Measurements from ENCODE around the gene KLHL8. TPM values are rescaled to one million over a fixed set of nuclear protein-coding genes. Genes with fewer than 3 reads are reported as not detected.

KLHL8 gene
- total RNA-seq, result 11.7 TPM
- long read RNA-seq, full-length matches to known transcripts, result 20 of 22 reads
- long read RNA-seq, partial matches to known transcripts, result 1 of 22 reads
- long read RNA-seq, other reads (novel, unspliced or antisense), result 1 of 22 reads

- peak within 1 kb of the TSS; percentile 84 for H3K4me3 ChIP-seq
- H3K4me1 ChIP-seq, result peaks cover 26% of the 10 kb centered on the region
- H3K9me3 ChIP-seq (replicated peaks), result no peaks in the 10 kb centered on the region
- intact Hi-C loops (cut with micrococcal nuclease), result no loop called here
- H3K36me3 ChIP-seq, result no peaks in the 10 kb centered on the region
- no peaks in the 10 kb centered on the region for H3K27me3 ChIP-seq (ENCODE audit: low read depth)
- DNase-seq, result peak; percentile 89
- H3K27ac ChIP-seq (replicated peaks), result peak within 1 kb of the TSS; percentile 95
- peak; percentile 17 for TF ChIP-seq CTCF (IDR thresholded peaks at IDR 0.05; ENCODE audit: borderline replicate concordance)
These were observed at the start of gene KLHL8 for GRCh38 chr4:87220094-87220822. Gene KLHL8, minus strand, starts transcription at chr4:87220618. Its CDS starts 25,079 bp downstream, at chr4:87195539.

DNA sequence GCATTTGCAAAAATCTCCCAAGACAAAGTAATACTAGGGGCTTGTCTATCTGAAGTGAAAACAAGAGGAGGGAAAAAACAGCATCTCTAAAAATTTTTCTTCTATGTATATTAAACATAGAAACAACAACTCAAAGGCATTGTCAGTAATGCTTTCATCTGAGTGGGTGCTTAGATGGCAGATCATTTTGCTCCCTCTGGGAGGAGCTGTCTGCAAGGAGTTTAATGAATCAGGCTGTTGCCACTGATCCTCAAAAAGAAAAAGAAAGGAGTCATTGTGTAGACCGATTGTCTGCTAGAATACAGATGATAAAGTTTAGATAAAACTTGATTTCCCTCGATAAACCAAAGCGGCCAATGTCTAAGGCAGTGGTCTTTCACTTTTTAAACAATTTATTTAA lies 49.7 kb upstream of the KLHL8 start:
- Histone ChIP-seq H3K9me3 (replicated peaks) (no peaks in the 10 kb centered on the region), H3K36me3 (no peaks in the 10 kb centered on the region), H3K27me3 (ENCODE audit: low read depth) (no peaks in the 10 kb centered on the region), H3K4me1 (peaks cover 3% of the 10 kb centered on the region), H3K4me3 (no peak overlapping the region), H3K27ac (replicated peaks) (no peak overlapping the region)
- intact Hi-C loops (cut with micrococcal nuclease), result no loop called here
- DNase-seq, result no peak
- peak; percentile 64 for TF ChIP-seq CTCF (IDR thresholded peaks at IDR 0.05; ENCODE audit: borderline replicate concordance)

GRCh38 chr4:87268411-87268810 lies 48.0 kb upstream of the KLHL8 start:
- no peak for TF ChIP-seq CTCF (IDR thresholded peaks at IDR 0.05; ENCODE audit: borderline replicate concordance)
- no peaks in the 10 kb centered on the region for H3K27me3 ChIP-seq (ENCODE audit: low read depth)
- H3K4me3 ChIP-seq, result no peak overlapping the region
- H3K4me1 ChIP-seq, result peaks cover 3% of the 10 kb centered on the region
- no peaks in the 10 kb centered on the region for H3K9me3 ChIP-seq (replicated peaks)
- DNase-seq, result no peak
- no peak overlapping the region for H3K27ac ChIP-seq (replicated peaks)
- intact Hi-C loops (cut with micrococcal nuclease), result loop anchor here (10.0 kb wide), 1 partner anchor 196 kb away; no protein-coding TSS in a partner anchor
- H3K36me3 ChIP-seq, result no peaks in the 10 kb centered on the region

DNA sequence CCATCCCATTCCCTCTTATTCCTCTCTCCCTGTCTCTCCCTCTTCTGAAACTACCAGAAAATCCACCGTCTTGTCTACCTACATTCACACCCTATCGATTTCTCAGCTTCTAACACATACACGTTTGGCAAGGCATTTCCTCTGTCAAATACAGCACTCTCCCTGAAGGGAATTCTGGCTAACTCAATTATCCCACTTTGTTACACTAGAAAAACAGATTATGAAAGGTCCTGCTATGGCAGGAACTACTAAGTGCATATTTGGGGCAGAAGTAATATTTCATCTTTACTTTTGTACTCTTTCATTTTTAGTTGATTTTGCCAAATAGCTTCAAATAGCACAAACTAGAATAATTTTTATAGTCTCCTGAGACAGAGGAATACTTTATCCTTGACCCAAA lies 46.6 kb upstream of the KLHL8 start:
- no peak for DNase-seq
- Histone ChIP-seq H3K4me1 (peaks cover 3% of the 10 kb centered on the region), H3K27ac (replicated peaks) (no peak overlapping the region), H3K36me3 (no peaks in the 10 kb centered on the region), H3K4me3 (no peak overlapping the region), H3K9me3 (replicated peaks) (no peaks in the 10 kb centered on the region), H3K27me3 (ENCODE audit: low read depth) (no peaks in the 10 kb centered on the region)
- no peak for TF ChIP-seq CTCF (IDR thresholded peaks at IDR 0.05; ENCODE audit: borderline replicate concordance)
- intact Hi-C loops (cut with micrococcal nuclease), result loop anchor here (10.0 kb wide), 1 partner anchor 198 kb away; no protein-coding TSS in a partner anchor

- Histone ChIP-seq H3K4me1 (no peaks in the 10 kb centered on the region), H3K27me3 (ENCODE audit: low read depth) (no peaks in the 10 kb centered on the region), H3K27ac (replicated peaks) (no peak overlapping the region), H3K9me3 (replicated peaks) (no peaks in the 10 kb centered on the region), H3K36me3 (no peaks in the 10 kb centered on the region), H3K4me3 (no peak overlapping the region)
- DNase-seq, result no peak
- intact Hi-C loops (cut with micrococcal nuclease), result loop anchor here (10.0 kb wide), 1 partner anchor 202 kb away; no protein-coding TSS in a partner anchor
- no peak for TF ChIP-seq CTCF (IDR thresholded peaks at IDR 0.05; ENCODE audit: borderline replicate concordance)
These were observed 42.5 kb upstream of the KLHL8 start for GRCh38 chr4:87262886-87263285.

Measured in left ventricle myocardium inferior (tissue), 1 donor.